CD4-positive, alpha-beta T cell (primary cell): ENCODE results near the gene MTX2. TPM values are rescaled to one million over a fixed set of nuclear protein-coding genes. Genes with fewer than 3 reads are reported as not detected.

Source experiments
- ATAC-seq: fragments of 200-7000 bp; cut with Tn5 transposase; one replicate; pipeline ENCODE4 v1.10.0; 2022; ENCODE audit warnings: mild to moderate bottlenecking; ENCODE audit not compliant: poor library complexity
- CTCF ChIA-PET: fragments of 350-600 bp; sonication (Branson Sonifier 250); formaldehyde crosslinking; loops from one replicate; lab custom pipeline; 2021; ENCODE audit warnings: antibody characterized with exemption, inconsistent platforms; lab: Charles Lee
- POLR2A ChIA-PET: fragments of 350-600 bp; sonication (Branson Sonifier 250); formaldehyde crosslinking; loops from one replicate; lab custom pipeline; 2021; ENCODE audit warnings: antibody characterized with exemption, inconsistent platforms; lab: Charles Lee
- DNase-seq, 14 experiments: peaks; one replicate each; pipeline ENCODE4 v3.0.0-alpha.2; 2013 to 2020; ENCODE audit warnings: mixed read lengths in 2 of 14
- H3K27ac ChIP-seq, 2 donors: one replicate each; pipeline versions ENCODE4 v1.5.1 to v1.7.0; 2013; ENCODE audit warnings: low read length in 2 of 2, low read depth in 1 of 2, mild to moderate bottlenecking in 1 of 2
- H3K27me3 ChIP-seq, 2 experiments: 1 replicate in 1 of 2; 2 replicates in 1 of 2; pipeline versions ENCODE4 v1.6.1 to v1.7.0; 2013; ENCODE audit warnings: low read length in 2 of 2, control low read depth in 1 of 2, mild to moderate bottlenecking in 1 of 2, moderate library complexity in 1 of 2; ENCODE audit not compliant: insufficient read depth in 2 of 2, control insufficient read depth in 1 of 2
- H3K36me3 ChIP-seq: one replicate; pipeline ENCODE4 v1.6.1; 2013; ENCODE audit warnings: low read length, control low read depth; ENCODE audit not compliant: insufficient read depth
- H3K4me1 ChIP-seq: one replicate; pipeline ENCODE4 v1.6.1; 2013; ENCODE audit warnings: low read length, control low read depth; ENCODE audit not compliant: insufficient read depth
- H3K4me3 ChIP-seq: one replicate; pipeline ENCODE4 v1.5.1; 2013; ENCODE audit warnings: mild to moderate bottlenecking, low read length, moderate library complexity
- H3K9me3 ChIP-seq, 2 experiments: 1 replicate in 1 of 2; 2 replicates in 1 of 2; pipeline versions ENCODE4 v1.6.1 to v1.7.0; 2013; ENCODE audit warnings: low read length in 2 of 2, mild to moderate bottlenecking in 2 of 2, control low read depth in 1 of 2, moderate library complexity in 1 of 2; ENCODE audit not compliant: control insufficient read depth in 1 of 2, insufficient read depth in 1 of 2
- H3K27ac Mint-ChIP-seq: one replicate; pipeline ENCODE4 v1.8.0; 2020; ENCODE audit warnings: mixed read lengths
- H3K27me3 Mint-ChIP-seq: one replicate; pipeline ENCODE4 v1.8.0; 2021; ENCODE audit warnings: mixed read lengths
- H3K36me3 Mint-ChIP-seq: one replicate; pipeline ENCODE4 v1.8.0; 2021; ENCODE audit warnings: low read depth, mixed read lengths
- H3K4me1 Mint-ChIP-seq: one replicate; pipeline ENCODE4 v1.8.0; 2021; ENCODE audit warnings: low read depth, mixed read lengths
- H3K4me3 Mint-ChIP-seq: one replicate; pipeline ENCODE4 v1.8.0; 2020; ENCODE audit warnings: mild to moderate bottlenecking, mixed read lengths
- H3K9me3 Mint-ChIP-seq: one replicate; pipeline ENCODE4 v1.8.0; 2020; ENCODE audit warnings: mixed read lengths
- intact Hi-C, 2 experiments: fragments of 100-400 bp; cut with DNase I in 1 of 2; cut with micrococcal nuclease in 1 of 2; formaldehyde crosslinking; loops; one replicate each; pipeline versions ENCODE4 v1.15.1 to v1.9.0; 2023 to 2025; cut with DNase I, micrococcal nuclease
- total RNA-seq, 174 experiments: library from RNA in 2 of 174; stranded (reverse) in 2 of 174; gene quantifications; one replicate each; pipeline ENCODE4 v1.2.3 and lab custom pipeline; 2021 to 2026
- TF ChIP-seq, protein P1 (sequence below): fragments of 200-600 bp; IDR thresholded peaks from one replicate; pipeline ENCODE4 v1.8.0; 2022; ENCODE audit warnings: antibody characterized with exemption, mild to moderate bottlenecking

Gene MTX2
- total RNA-seq, 2 experiments from 2014 or later = 5.0 to 5.2 TPM

DNA sequence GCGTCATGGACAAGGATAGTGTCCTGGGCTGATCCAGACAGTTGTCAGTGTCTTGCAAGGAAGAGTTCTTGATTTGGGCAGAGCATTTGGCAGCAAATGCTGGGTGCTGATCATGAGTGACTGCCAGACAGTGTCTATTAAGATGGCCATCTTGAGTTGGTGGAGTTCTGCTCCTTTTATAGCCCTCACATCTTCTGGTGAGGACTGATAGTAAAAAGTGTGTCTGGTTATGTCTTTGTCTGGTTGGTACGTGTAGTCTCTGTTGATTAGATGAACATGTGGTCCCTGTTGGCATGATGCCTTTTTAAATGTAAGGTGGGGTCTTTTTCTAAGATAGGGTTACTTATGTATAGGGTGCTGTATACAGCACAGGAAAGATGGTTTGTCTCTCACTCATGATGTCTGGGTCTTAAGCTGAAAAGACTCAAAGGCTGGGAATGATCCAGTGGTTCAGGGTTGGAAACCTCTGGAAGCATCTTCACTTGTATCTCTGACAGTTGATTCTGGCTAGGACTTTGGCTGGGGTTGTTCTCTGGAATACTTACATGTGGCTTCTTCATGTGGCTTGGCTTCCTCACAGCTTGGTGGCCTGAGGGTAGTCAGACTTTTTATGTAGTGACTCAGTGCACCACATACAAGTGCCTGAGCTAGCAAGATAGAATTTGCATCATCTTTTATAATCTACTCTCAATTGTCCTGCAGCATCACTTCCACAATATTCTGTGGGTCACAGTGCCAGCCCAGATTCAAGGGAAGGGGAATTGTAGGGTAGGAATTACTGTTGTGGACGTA, 11.8 kb downstream of the MTX2 start:
- no peak for ATAC-seq
- no peaks in the 10 kb centered on the region for H3K9me3 ChIP-seq
- no peak overlapping the region for H3K27ac Mint-ChIP-seq

DNA sequence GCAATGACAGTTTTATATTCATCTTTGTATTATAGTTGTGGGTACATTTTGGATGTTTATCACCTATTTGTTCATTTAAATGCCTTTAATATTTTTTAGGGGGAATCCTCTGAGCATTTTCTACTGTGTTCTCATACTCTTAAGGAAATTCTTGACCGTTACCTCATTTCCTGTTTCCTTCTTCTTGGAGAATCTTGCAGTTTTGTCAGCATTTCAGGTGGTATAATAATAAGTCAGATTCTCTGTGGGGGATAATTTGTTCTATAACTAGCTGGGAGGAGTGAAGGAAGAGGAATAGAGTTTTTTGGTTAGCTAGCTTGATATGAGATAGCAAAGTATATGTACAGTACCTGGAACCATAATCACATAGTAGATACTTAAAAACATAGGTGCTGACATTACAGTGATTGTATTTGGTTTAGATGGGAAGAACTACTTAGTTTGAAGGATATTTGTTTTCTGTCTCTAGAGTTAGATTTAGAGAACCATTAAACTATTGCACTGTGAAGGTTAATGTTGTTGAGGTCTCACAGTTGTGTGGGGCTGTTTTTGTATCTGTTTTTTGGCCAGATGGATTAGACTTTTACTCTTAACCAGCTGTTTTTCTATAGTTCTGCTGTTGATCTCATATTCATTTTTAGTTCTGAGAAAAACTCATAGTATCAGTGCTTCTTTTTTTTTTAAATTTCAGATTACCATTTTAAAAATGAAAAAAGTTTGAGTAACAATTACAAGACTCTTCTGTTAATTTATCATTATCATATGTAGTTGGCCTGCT, 14.2 kb downstream of the MTX2 start:
- H3K36me3 Mint-ChIP-seq = no peaks in the 10 kb centered on the region
- H3K27ac Mint-ChIP-seq = no peak overlapping the region
- no peak overlapping the region for H3K4me3 Mint-ChIP-seq
- no peaks in the 10 kb centered on the region for H3K27me3 ChIP-seq
- H3K4me1 ChIP-seq = no peaks in the 10 kb centered on the region
- H3K27me3 Mint-ChIP-seq = no peaks in the 10 kb centered on the region
- no peaks in the 10 kb centered on the region for H3K9me3 Mint-ChIP-seq
- H3K4me1 Mint-ChIP-seq = peaks cover 65% of the 10 kb centered on the region
- POLR2A ChIA-PET = no interaction called here
- CTCF ChIA-PET = no interaction called here
- intact Hi-C loops = no loop called here
- H3K9me3 ChIP-seq = no peaks in the 10 kb centered on the region
- TF ChIP-seq, protein P1, sequence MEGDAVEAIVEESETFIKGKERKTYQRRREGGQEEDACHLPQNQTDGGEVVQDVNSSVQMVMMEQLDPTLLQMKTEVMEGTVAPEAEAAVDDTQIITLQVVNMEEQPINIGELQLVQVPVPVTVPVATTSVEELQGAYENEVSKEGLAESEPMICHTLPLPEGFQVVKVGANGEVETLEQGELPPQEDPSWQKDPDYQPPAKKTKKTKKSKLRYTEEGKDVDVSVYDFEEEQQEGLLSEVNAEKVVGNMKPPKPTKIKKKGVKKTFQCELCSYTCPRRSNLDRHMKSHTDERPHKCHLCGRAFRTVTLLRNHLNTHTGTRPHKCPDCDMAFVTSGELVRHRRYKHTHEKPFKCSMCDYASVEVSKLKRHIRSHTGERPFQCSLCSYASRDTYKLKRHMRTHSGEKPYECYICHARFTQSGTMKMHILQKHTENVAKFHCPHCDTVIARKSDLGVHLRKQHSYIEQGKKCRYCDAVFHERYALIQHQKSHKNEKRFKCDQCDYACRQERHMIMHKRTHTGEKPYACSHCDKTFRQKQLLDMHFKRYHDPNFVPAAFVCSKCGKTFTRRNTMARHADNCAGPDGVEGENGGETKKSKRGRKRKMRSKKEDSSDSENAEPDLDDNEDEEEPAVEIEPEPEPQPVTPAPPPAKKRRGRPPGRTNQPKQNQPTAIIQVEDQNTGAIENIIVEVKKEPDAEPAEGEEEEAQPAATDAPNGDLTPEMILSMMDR = no peak
- H3K27ac ChIP-seq = no peak overlapping the region
- H3K36me3 ChIP-seq = no peaks in the 10 kb centered on the region
- DNase-seq = no peak
- no peak for ATAC-seq
- H3K4me3 ChIP-seq = no peak overlapping the region

More for the DNA sequence above, 11.8 kb downstream of the MTX2 start:
- Mint-ChIP-seq H3K9me3 (no peaks in the 10 kb centered on the region), H3K4me1 (peaks cover 54% of the 10 kb centered on the region), H3K27me3 (no peaks in the 10 kb centered on the region), H3K36me3 (no peaks in the 10 kb centered on the region), H3K4me3 (no peak overlapping the region)
- ChIA-PET POLR2A (no interaction called here), CTCF (no interaction called here)
- no peaks in the 10 kb centered on the region for H3K36me3 ChIP-seq
- DNase-seq = no peak
- no peak overlapping the region for H3K4me3 ChIP-seq
- intact Hi-C loops = no loop called here
- no peaks in the 10 kb centered on the region for H3K4me1 ChIP-seq
- H3K27me3 ChIP-seq = no peaks in the 10 kb centered on the region
- no peak overlapping the region for H3K27ac ChIP-seq
- TF ChIP-seq, protein P1 = no peak

DNA sequence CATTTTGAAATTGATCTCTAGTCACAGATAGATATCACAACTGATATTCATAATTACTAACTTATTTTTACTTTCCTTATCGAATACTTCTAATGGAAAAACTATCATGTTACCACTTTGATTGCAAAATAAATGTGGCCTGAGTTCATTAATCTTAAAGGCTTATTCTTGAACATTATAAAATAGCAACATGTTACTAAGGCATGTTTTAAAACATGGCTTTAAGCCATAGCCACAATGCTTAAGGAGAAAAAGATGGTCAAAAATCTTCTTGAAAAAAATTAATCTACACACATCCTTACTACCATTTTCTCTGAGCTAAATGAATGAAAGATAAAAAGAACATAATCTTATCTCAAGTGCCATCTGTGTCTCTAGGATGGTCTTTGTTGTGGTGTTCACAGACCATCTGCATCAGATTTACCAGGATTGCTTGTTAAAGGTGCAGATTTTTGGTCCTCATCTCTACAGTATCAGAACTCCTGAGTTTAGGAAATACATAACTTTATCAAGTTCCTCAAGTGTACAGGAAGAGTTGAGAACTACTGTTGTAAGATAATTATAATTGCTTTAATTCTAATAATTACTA, 15.3 kb downstream of the MTX2 start:
- TF ChIP-seq, protein P1 = no peak
- DNase-seq (no peak), ATAC-seq (no peak)
- no peaks in the 10 kb centered on the region for H3K36me3 Mint-ChIP-seq
- Histone ChIP-seq H3K27ac (no peak overlapping the region), H3K4me1 (no peaks in the 10 kb centered on the region), H3K9me3 (no peaks in the 10 kb centered on the region), H3K36me3 (no peaks in the 10 kb centered on the region), H3K4me3 (no peak overlapping the region), H3K27me3 (no peaks in the 10 kb centered on the region)
- no peaks in the 10 kb centered on the region for H3K27me3 Mint-ChIP-seq
- no peaks in the 10 kb centered on the region for H3K9me3 Mint-ChIP-seq
- H3K4me3 Mint-ChIP-seq = no peak overlapping the region
- intact Hi-C loops = no loop called here
- POLR2A ChIA-PET = no interaction called here
- CTCF ChIA-PET = no interaction called here
- H3K27ac Mint-ChIP-seq = no peak overlapping the region
- H3K4me1 Mint-ChIP-seq = peaks cover 68% of the 10 kb centered on the region
